ENCODE data around the gene SLC22A23. TPM values are rescaled to one million over a fixed set of nuclear protein-coding genes. Genes with fewer than 3 reads are reported as not detected.

The SLC22A23 gene
- total and polyA plus RNA-seq, 2 experiments from 2014 or later, result 6.1 to 38.3 TPM

- TF ChIP-seq POLR2AphosphoS5 (IDR thresholded peaks at IDR 0.05; ENCODE audit: low read depth) (no peak), REST (IDR thresholded peaks at IDR 0.05; ENCODE audit: unreplicated experiment) (no peak)
These were observed 45.1 kb upstream of the SLC22A23 start (continued) for GRCh38 chr6:3501826-3502500.

GRCh38 chr6:3500262-3501014 is 43.6 kb upstream of the SLC22A23 start:
- TF ChIP-seq STAT1 (IDR thresholded peaks at IDR 0.05; ENCODE audit: unreplicated experiment) (no peak), POLR2AphosphoS5 (IDR thresholded peaks at IDR 0.05; ENCODE audit: low read depth) (no peak), EZH2 (IDR thresholded peaks at IDR 0.05; ENCODE audit: low read depth, unreplicated experiment) (no peak), JUNB (IDR thresholded peaks at IDR 0.05; ENCODE audit: unreplicated experiment) (no peak), CTCF (conservative IDR thresholded peaks at IDR 0.05; ENCODE audit: low read depth in 2 of 2) (no peak)
- DNase-seq (ENCODE audit: low spot score), result no peak

More at GRCh38 chr6:3500262-3501014, 43.6 kb upstream of the SLC22A23 start:
- Histone ChIP-seq H3K9me2 (ENCODE audit: insufficient read depth) (no peaks in the 10 kb centered on the region), H3K4me2 (no peak overlapping the region), H3K27me3 (ENCODE audit: insufficient read depth) (no peaks in the 10 kb centered on the region), H4K20me1 (replicated peaks; ENCODE audit: insufficient read depth) (no peaks in the 10 kb centered on the region), H2AFZ (no peak overlapping the region), H3K27ac (ENCODE audit: low read depth) (no peak overlapping the region), H3K4me1 (ENCODE audit: insufficient read depth) (peaks cover 17% of the 10 kb centered on the region), H3F3A (replicated peaks; ENCODE audit: low read depth) (no peaks in the 10 kb centered on the region), H3K36me3 (ENCODE audit: insufficient read depth) (no peaks in the 10 kb centered on the region), H3K79me2 (replicated peaks; ENCODE audit: insufficient read depth) (no peaks in the 10 kb centered on the region), H3K4me3 (no peak overlapping the region)
- peaks cover 2% of the 10 kb centered on the region for H3K27me3 Mint-ChIP-seq (ENCODE audit: insufficient read depth, low read depth, poor library complexity)
- no peak for ATAC-seq
- no peak overlapping the region for H3K4me3 Mint-ChIP-seq
- peaks cover 19% of the 10 kb centered on the region for H3K4me1 Mint-ChIP-seq
- H3K27ac Mint-ChIP-seq, result no peak overlapping the region
- no peaks in the 10 kb centered on the region; the same call in 2 of the 3 replicates for H3K36me3 Mint-ChIP-seq (ENCODE audit: low read depth)
- no peaks in the 10 kb centered on the region for H3K9me3 Mint-ChIP-seq
